ENCODE data around the gene IQSEC3. TPM values are rescaled to one million over a fixed set of nuclear protein-coding genes. Genes with fewer than 3 reads are reported as not detected.

IQSEC3 gene
- total RNA-seq, 2 experiments from 2014 or later, result not detected

DNA sequence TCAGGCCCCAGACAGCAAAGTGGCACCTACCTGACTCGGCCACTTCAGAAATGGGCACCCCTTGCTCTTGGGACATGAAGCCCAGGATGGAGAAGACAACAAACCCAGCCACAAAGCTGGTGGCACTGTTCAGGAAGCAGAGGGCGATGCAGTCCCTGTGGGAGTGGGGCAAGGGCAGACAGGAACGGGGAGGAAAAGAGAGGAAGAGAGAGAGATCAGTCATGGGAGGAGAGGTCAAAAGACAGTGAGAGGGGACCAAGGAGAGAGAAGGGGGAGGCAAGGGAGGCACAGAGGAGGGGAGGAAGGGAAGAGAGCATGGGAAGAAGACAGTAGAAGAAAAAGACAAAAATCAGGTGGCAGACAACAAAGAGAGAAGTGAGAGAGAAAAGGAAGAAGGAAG lies 130.8 kb downstream of the IQSEC3 start:
- no peaks in the 10 kb centered on the region for H4K20me1 ChIP-seq (ENCODE audit: insufficient read depth, low read length)
- no peaks in the 10 kb centered on the region for H3K9me2 ChIP-seq (ENCODE audit: insufficient read depth, low read length)
- no peaks in the 10 kb centered on the region for H3K36me3 ChIP-seq (ENCODE audit: insufficient read depth, low read length)
- BruUV-seq (replicated peaks), result no TSS peak
- CTCF ChIA-PET (ENCODE audit: unreplicated experiment), result no interaction called here
- H3K4me2 ChIP-seq (ENCODE audit: low read length), result no peak overlapping the region
- TF ChIP-seq, protein P1, sequence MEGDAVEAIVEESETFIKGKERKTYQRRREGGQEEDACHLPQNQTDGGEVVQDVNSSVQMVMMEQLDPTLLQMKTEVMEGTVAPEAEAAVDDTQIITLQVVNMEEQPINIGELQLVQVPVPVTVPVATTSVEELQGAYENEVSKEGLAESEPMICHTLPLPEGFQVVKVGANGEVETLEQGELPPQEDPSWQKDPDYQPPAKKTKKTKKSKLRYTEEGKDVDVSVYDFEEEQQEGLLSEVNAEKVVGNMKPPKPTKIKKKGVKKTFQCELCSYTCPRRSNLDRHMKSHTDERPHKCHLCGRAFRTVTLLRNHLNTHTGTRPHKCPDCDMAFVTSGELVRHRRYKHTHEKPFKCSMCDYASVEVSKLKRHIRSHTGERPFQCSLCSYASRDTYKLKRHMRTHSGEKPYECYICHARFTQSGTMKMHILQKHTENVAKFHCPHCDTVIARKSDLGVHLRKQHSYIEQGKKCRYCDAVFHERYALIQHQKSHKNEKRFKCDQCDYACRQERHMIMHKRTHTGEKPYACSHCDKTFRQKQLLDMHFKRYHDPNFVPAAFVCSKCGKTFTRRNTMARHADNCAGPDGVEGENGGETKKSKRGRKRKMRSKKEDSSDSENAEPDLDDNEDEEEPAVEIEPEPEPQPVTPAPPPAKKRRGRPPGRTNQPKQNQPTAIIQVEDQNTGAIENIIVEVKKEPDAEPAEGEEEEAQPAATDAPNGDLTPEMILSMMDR (conservative IDR thresholded peaks at IDR 0.05; ENCODE audit: low read length), result no peak
- TF ChIP-seq EZH2phosphoT487 (IDR thresholded peaks at IDR 0.05; ENCODE audit: borderline replicate concordance, low read depth, low read length), result no peak
- H3K4me1 ChIP-seq (ENCODE audit: insufficient read depth, low read length, poor library complexity, severe bottlenecking), result no peaks in the 10 kb centered on the region
- no peaks in the 10 kb centered on the region for H3K9me3 ChIP-seq (ENCODE audit: low read length)
- POLR2A ChIA-PET, result no interaction called here
- intact Hi-C loops (cut with micrococcal nuclease; ENCODE audit: unreplicated experiment), result no loop called here
- no peak overlapping the region for H3K27ac ChIP-seq (ENCODE audit: low read depth, low read length, poor library complexity, severe bottlenecking)
- H3K79me2 ChIP-seq (ENCODE audit: insufficient read depth, low read depth, low read length), result no peaks in the 10 kb centered on the region
- H2AFZ ChIP-seq (ENCODE audit: low read length), result no peak overlapping the region
- no peak overlapping the region for H3K4me3 ChIP-seq (ENCODE audit: low read depth, low read length, poor library complexity, severe bottlenecking)
- no peak for DNase-seq (ENCODE audit: low spot score)

- BruUV-seq (replicated peaks), result no TSS peak
- POLR2A ChIA-PET, result interaction anchor here (0.6 to 1.1 kb wide), 3 partner anchors 15 to 1203 kb away, joined by 3 to 5 read pairs (median 3); no protein-coding TSS in a partner anchor
These were observed 131.5 kb downstream of the IQSEC3 start for GRCh38 chr12:197911-198695.

More at GRCh38 chr12:197911-198695, 131.5 kb downstream of the IQSEC3 start:
- TF ChIP-seq, protein P1 (conservative IDR thresholded peaks at IDR 0.05; ENCODE audit: low read length), result no peak
- TF ChIP-seq EZH2phosphoT487 (IDR thresholded peaks at IDR 0.05; ENCODE audit: borderline replicate concordance, low read depth, low read length), result no peak
- Histone ChIP-seq H3K4me1 (ENCODE audit: insufficient read depth, low read length, poor library complexity, severe bottlenecking) (no peaks in the 10 kb centered on the region), H4K20me1 (ENCODE audit: insufficient read depth, low read length) (no peaks in the 10 kb centered on the region), H3K9me3 (ENCODE audit: low read length) (no peaks in the 10 kb centered on the region), H2AFZ (ENCODE audit: low read length) (no peak overlapping the region), H3K36me3 (ENCODE audit: insufficient read depth, low read length) (no peaks in the 10 kb centered on the region), H3K9me2 (ENCODE audit: insufficient read depth, low read length) (no peaks in the 10 kb centered on the region), H3K4me2 (ENCODE audit: low read length) (no peak overlapping the region), H3K4me3 (ENCODE audit: low read depth, low read length, poor library complexity, severe bottlenecking) (no peak overlapping the region), H3K27ac (ENCODE audit: low read depth, low read length, poor library complexity, severe bottlenecking) (no peak overlapping the region), H3K79me2 (ENCODE audit: insufficient read depth, low read depth, low read length) (no peaks in the 10 kb centered on the region)
- CTCF ChIA-PET (ENCODE audit: unreplicated experiment), result no interaction called here
- intact Hi-C loops (cut with micrococcal nuclease; ENCODE audit: unreplicated experiment), result no loop called here
- DNase-seq (ENCODE audit: low spot score), result no peak

Measured in OCI-LY7 (cell line).